ENCODE results near the gene FAM167B.

DNA sequence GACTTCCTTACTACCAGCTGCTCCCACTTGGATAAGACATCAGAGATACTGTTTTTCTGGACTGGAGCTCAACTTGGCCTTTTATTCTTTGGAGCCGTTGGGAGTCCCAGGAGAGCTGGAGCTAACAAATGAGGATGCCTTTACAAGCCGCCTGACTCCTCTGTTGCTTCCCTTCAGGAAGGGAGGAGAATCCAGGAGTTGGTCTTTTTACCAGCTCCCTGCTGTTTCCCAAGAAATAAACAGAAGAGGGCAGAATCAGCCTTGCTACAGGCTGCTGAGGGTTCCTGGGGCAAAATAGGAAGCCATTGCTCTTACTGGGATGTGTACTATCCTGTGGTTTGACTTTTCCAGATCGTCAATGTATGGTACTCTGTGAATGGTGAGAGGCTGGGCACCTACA lies 23.3 kb upstream of the FAM167B start:
- TF ChIP-seq, protein P1, sequence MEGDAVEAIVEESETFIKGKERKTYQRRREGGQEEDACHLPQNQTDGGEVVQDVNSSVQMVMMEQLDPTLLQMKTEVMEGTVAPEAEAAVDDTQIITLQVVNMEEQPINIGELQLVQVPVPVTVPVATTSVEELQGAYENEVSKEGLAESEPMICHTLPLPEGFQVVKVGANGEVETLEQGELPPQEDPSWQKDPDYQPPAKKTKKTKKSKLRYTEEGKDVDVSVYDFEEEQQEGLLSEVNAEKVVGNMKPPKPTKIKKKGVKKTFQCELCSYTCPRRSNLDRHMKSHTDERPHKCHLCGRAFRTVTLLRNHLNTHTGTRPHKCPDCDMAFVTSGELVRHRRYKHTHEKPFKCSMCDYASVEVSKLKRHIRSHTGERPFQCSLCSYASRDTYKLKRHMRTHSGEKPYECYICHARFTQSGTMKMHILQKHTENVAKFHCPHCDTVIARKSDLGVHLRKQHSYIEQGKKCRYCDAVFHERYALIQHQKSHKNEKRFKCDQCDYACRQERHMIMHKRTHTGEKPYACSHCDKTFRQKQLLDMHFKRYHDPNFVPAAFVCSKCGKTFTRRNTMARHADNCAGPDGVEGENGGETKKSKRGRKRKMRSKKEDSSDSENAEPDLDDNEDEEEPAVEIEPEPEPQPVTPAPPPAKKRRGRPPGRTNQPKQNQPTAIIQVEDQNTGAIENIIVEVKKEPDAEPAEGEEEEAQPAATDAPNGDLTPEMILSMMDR (IDR thresholded peaks at IDR 0.05) = no peak
- no peak for TF ChIP-seq EZH2 (IDR thresholded peaks at IDR 0.05; ENCODE audit: borderline replicate concordance, insufficient read depth, low read depth, low read length, poor library complexity, severe bottlenecking)

All from B cell (primary cell).